Mesendoderm (in vitro differentiated cells): Measurements from ENCODE around the gene OSMR.

Source experiments
- DNase-seq: peaks from one replicate; pipeline ENCODE4 v3.0.0; 2013
- H2AK5ac ChIP-seq: 2 replicates; pipeline ENCODE4 v1.6.1; 2013; ENCODE audit warnings: low read length, inconsistent platforms
- H2BK120ac ChIP-seq: 2 replicates; pipeline ENCODE4 v1.6.1; 2013; ENCODE audit warnings: low read depth, mild to moderate bottlenecking, low read length, moderate library complexity, mixed read lengths
- H2BK15ac ChIP-seq: replicated peaks from 2 replicates; pipeline ENCODE4 v1.6.1; 2013; ENCODE audit warnings: low read depth, mild to moderate bottlenecking, moderate library complexity
- H2BK5ac ChIP-seq: 2 replicates; pipeline ENCODE4 v1.6.1; 2013; ENCODE audit warnings: low read length, inconsistent platforms
- H3K18ac ChIP-seq: 2 replicates; pipeline ENCODE4 v1.6.1; 2013; ENCODE audit warnings: mild to moderate bottlenecking, low read length, mixed read lengths
- H3K23ac ChIP-seq: one replicate; pipeline ENCODE4 v1.6.1; 2013; ENCODE audit warnings: low read length
- H3K27ac ChIP-seq: 2 replicates; pipeline ENCODE4 v1.5.1; 2013; ENCODE audit warnings: low read depth, mild to moderate bottlenecking, inconsistent platforms, low read length, moderate library complexity
- H3K27me3 ChIP-seq: 2 replicates; pipeline ENCODE4 v1.6.1; 2013; ENCODE audit warnings: low read length, control low read depth, mild to moderate bottlenecking, inconsistent platforms; ENCODE audit not compliant: insufficient read depth, poor library complexity
- H3K36me3 ChIP-seq: 2 replicates; pipeline ENCODE4 v1.6.1; 2013; ENCODE audit warnings: low read length, inconsistent platforms; ENCODE audit not compliant: control insufficient read depth, insufficient read depth
- H3K4ac ChIP-seq: one replicate; pipeline ENCODE4 v1.6.1; 2013; ENCODE audit warnings: low read depth, mild to moderate bottlenecking, low read length, moderate library complexity
- H3K4me1 ChIP-seq: 2 replicates; pipeline ENCODE4 v1.6.1; 2013; ENCODE audit warnings: low read depth, low read length, inconsistent platforms; ENCODE audit not compliant: control insufficient read depth
- H3K4me2 ChIP-seq: 2 replicates; pipeline ENCODE4 v1.6.1; 2013; ENCODE audit warnings: low read length
- H3K4me3 ChIP-seq: 2 replicates; pipeline ENCODE4 v1.5.1; 2013; ENCODE audit warnings: mild to moderate bottlenecking, low read length
- H3K56ac ChIP-seq: one replicate; pipeline ENCODE4 v1.6.1; 2013; ENCODE audit warnings: low read length
- H3K79me1 ChIP-seq: 2 replicates; pipeline ENCODE4 v1.6.1; 2013; ENCODE audit warnings: low read length, inconsistent platforms
- H3K79me2 ChIP-seq: 2 replicates; pipeline ENCODE4 v1.6.1; 2013; ENCODE audit warnings: mild to moderate bottlenecking, low read length; ENCODE audit not compliant: control insufficient read depth, insufficient read depth
- H3K9ac ChIP-seq: 2 replicates; pipeline ENCODE4 v1.6.1; 2013; ENCODE audit warnings: low read length, inconsistent platforms
- H4K5ac ChIP-seq: one replicate; pipeline ENCODE4 v1.6.1; 2013; ENCODE audit warnings: low read length
- H4K8ac ChIP-seq: one replicate; pipeline ENCODE4 v1.6.1; 2013; ENCODE audit warnings: low read depth, mild to moderate bottlenecking, control low read depth, low read length, moderate library complexity
- WGBS: extraction: QIAGEN DNeasy Blood & Tissue Kit; methylation state at CpG from one replicate; pipeline ENCODE4 v1.1.7; 2013; ENCODE audit warnings: low lambda C conversion rate, missing lambda C conversion rate; ENCODE audit not compliant: insufficient coverage; ENCODE audit errors: extremely low coverage; 5-methylcytosine and 5-hydroxymethylcytosine counted together

Gene OSMR

GRCh38 chr5:38931731-38932130 is 85.9 kb downstream of the OSMR start:
- Histone ChIP-seq H3K23ac (no peak overlapping the region), H3K4me3 (no peak overlapping the region), H3K27ac (no peak overlapping the region), H3K4me2 (no peak overlapping the region), H3K27me3 (no peaks in the 10 kb centered on the region), H2AK5ac (no peak overlapping the region), H3K4me1 (no peaks in the 10 kb centered on the region), H3K36me3 (no peaks in the 10 kb centered on the region), H3K9ac (no peak overlapping the region), H4K8ac (no peak overlapping the region), H3K56ac (no peak overlapping the region), H2BK120ac (no peak overlapping the region), H2BK5ac (no peak overlapping the region), H3K79me2 (no peaks in the 10 kb centered on the region), H3K18ac (no peak overlapping the region), H3K79me1 (no peaks in the 10 kb centered on the region), H4K5ac (no peak overlapping the region), H2BK15ac (no peak overlapping the region), H3K4ac (no peak overlapping the region)
- no CpG with 5 or more reads among the region's 4 CpGs for WGBS
- no peak for DNase-seq

- Histone ChIP-seq H3K23ac (no peak overlapping the region), H3K36me3 (no peaks in the 10 kb centered on the region)
These were observed 87.1 kb downstream of the OSMR start for GRCh38 chr5:38932854-38933408.

GRCh38 chr5:38935437-38935836 is 89.6 kb downstream of the OSMR start:
- Histone ChIP-seq H3K18ac (no peak overlapping the region), H2BK5ac (no peak overlapping the region), H3K4me2 (no peak overlapping the region), H3K23ac (no peak overlapping the region), H2BK15ac (no peak overlapping the region), H3K79me1 (no peaks in the 10 kb centered on the region), H2BK120ac (no peak overlapping the region), H3K56ac (no peak overlapping the region), H3K4ac (no peak overlapping the region), H3K4me1 (no peaks in the 10 kb centered on the region), H3K36me3 (no peaks in the 10 kb centered on the region), H3K4me3 (no peak overlapping the region), H3K27me3 (no peaks in the 10 kb centered on the region), H3K79me2 (no peaks in the 10 kb centered on the region), H2AK5ac (no peak overlapping the region), H4K8ac (no peak overlapping the region), H3K9ac (no peak overlapping the region), H3K27ac (no peak overlapping the region), H4K5ac (no peak overlapping the region)
- 89% methylated on average over 1 of the region's 1 CpG for WGBS
- DNase-seq, result no peak

More at GRCh38 chr5:38932854-38933408, 87.1 kb downstream of the OSMR start:
- Histone ChIP-seq H3K18ac (no peak overlapping the region), H4K8ac (no peak overlapping the region), H3K79me1 (no peaks in the 10 kb centered on the region), H2AK5ac (no peak overlapping the region), H4K5ac (no peak overlapping the region), H3K27ac (no peak overlapping the region), H2BK5ac (no peak overlapping the region), H3K9ac (no peak overlapping the region), H3K79me2 (no peaks in the 10 kb centered on the region), H3K4me3 (no peak overlapping the region), H2BK120ac (no peak overlapping the region), H3K4me1 (no peaks in the 10 kb centered on the region), H3K4ac (no peak overlapping the region), H2BK15ac (no peak overlapping the region), H3K56ac (no peak overlapping the region), H3K4me2 (no peak overlapping the region), H3K27me3 (no peaks in the 10 kb centered on the region)
- no CpG with 5 or more reads among the region's 4 CpGs for WGBS
- no peak for DNase-seq

- Histone ChIP-seq H2BK15ac (no peak overlapping the region), H4K8ac (no peak overlapping the region), H3K36me3 (no peaks in the 10 kb centered on the region), H3K4ac (no peak overlapping the region), H2BK5ac (no peak overlapping the region), H2BK120ac (no peak overlapping the region), H4K5ac (no peak overlapping the region), H3K4me3 (no peak overlapping the region), H3K4me1 (no peaks in the 10 kb centered on the region), H2AK5ac (no peak overlapping the region), H3K27me3 (no peaks in the 10 kb centered on the region), H3K79me1 (no peaks in the 10 kb centered on the region), H3K18ac (no peak overlapping the region), H3K27ac (no peak overlapping the region), H3K56ac (no peak overlapping the region), H3K23ac (no peak overlapping the region), H3K79me2 (no peaks in the 10 kb centered on the region), H3K4me2 (no peak overlapping the region), H3K9ac (no peak overlapping the region)
- no CpG with 5 or more reads among the region's 6 CpGs for WGBS
- DNase-seq, result no peak
These were observed 90.5 kb downstream of the OSMR start for GRCh38 chr5:38936269-38936668.

- H4K5ac ChIP-seq, result no peak overlapping the region
- H3K36me3 ChIP-seq, result no peaks in the 10 kb centered on the region
- H3K4me2 ChIP-seq, result no peak overlapping the region
- DNase-seq, result peak; percentile 4
- H2BK5ac ChIP-seq, result no peak overlapping the region
- no peak overlapping the region for H3K23ac ChIP-seq
- no CpG with 5 or more reads among the region's 1 CpG for WGBS
- H3K27ac ChIP-seq, result no peak overlapping the region
- no peak overlapping the region for H3K9ac ChIP-seq
- H3K4me1 ChIP-seq, result no peaks in the 10 kb centered on the region
- no peak overlapping the region for H3K4me3 ChIP-seq
- no peak overlapping the region for H2AK5ac ChIP-seq
- no peak overlapping the region for H3K18ac ChIP-seq
- no peaks in the 10 kb centered on the region for H3K79me1 ChIP-seq
- H3K79me2 ChIP-seq, result no peaks in the 10 kb centered on the region
- no peak overlapping the region for H3K4ac ChIP-seq
- no peak overlapping the region for H4K8ac ChIP-seq
- no peaks in the 10 kb centered on the region for H3K27me3 ChIP-seq
- H2BK15ac ChIP-seq, result no peak overlapping the region
- H3K56ac ChIP-seq, result no peak overlapping the region
- H2BK120ac ChIP-seq, result no peak overlapping the region
These were observed 92.6 kb downstream of the OSMR start for GRCh38 chr5:38938424-38938823.

- Histone ChIP-seq H3K4me2 (no peak overlapping the region), H2BK15ac (no peak overlapping the region), H3K4me3 (no peak overlapping the region), H4K8ac (no peak overlapping the region), H3K18ac (no peak overlapping the region), H3K79me2 (no peaks in the 10 kb centered on the region), H2BK120ac (no peak overlapping the region), H3K56ac (no peak overlapping the region), H3K36me3 (no peaks in the 10 kb centered on the region), H3K23ac (no peak overlapping the region), H3K27me3 (no peaks in the 10 kb centered on the region), H2BK5ac (no peak overlapping the region), H3K4ac (no peak overlapping the region), H3K4me1 (no peaks in the 10 kb centered on the region), H2AK5ac (no peak overlapping the region), H3K9ac (no peak overlapping the region), H4K5ac (no peak overlapping the region), H3K79me1 (no peaks in the 10 kb centered on the region), H3K27ac (no peak overlapping the region)
- DNase-seq, result no peak
- no CpG with 5 or more reads among the region's 1 CpG for WGBS
These were observed 93.2 kb downstream of the OSMR start for GRCh38 chr5:38938973-38939372.
